Measurements from ENCODE around the gene WDR82.
A peak's percentile ranks its signal among the peaks of the same experiment; 100 is the strongest.

The WDR82 gene

DNA sequence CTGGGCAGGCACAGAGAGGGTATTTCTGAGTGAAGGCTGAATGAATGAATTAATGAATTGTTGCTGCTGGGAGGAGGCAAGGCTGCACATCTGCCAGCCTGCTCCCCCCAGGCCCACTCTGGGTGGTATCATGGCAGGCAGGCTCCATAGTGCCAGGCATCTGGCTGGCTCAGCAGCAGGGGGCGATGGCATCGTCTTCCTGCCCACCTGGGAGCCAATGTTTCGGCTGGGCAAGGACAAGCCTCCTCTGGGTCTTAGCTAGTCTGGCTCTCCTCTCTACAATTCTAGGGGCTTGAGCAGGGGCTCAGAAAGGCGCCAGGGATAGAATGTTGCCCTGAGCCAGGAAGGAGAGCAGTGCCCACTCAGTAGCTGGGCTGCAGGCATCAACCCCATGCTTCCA is 51.3 kb downstream of the WDR82 start:
- in situ Hi-C loops (cut with MboI; ENCODE audit: low pct_unique_long_range_greater_than_20kb, low sequenced_read_pairs, unreplicated experiment): no loop called here
- TF ChIP-seq, protein P1, sequence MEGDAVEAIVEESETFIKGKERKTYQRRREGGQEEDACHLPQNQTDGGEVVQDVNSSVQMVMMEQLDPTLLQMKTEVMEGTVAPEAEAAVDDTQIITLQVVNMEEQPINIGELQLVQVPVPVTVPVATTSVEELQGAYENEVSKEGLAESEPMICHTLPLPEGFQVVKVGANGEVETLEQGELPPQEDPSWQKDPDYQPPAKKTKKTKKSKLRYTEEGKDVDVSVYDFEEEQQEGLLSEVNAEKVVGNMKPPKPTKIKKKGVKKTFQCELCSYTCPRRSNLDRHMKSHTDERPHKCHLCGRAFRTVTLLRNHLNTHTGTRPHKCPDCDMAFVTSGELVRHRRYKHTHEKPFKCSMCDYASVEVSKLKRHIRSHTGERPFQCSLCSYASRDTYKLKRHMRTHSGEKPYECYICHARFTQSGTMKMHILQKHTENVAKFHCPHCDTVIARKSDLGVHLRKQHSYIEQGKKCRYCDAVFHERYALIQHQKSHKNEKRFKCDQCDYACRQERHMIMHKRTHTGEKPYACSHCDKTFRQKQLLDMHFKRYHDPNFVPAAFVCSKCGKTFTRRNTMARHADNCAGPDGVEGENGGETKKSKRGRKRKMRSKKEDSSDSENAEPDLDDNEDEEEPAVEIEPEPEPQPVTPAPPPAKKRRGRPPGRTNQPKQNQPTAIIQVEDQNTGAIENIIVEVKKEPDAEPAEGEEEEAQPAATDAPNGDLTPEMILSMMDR (IDR thresholded peaks at IDR 0.05; ENCODE audit: extremely low read depth, insufficient read depth, missing control alignments): peak; percentile 5
- DNase-seq (ENCODE audit: low spot score): no peak

DNA sequence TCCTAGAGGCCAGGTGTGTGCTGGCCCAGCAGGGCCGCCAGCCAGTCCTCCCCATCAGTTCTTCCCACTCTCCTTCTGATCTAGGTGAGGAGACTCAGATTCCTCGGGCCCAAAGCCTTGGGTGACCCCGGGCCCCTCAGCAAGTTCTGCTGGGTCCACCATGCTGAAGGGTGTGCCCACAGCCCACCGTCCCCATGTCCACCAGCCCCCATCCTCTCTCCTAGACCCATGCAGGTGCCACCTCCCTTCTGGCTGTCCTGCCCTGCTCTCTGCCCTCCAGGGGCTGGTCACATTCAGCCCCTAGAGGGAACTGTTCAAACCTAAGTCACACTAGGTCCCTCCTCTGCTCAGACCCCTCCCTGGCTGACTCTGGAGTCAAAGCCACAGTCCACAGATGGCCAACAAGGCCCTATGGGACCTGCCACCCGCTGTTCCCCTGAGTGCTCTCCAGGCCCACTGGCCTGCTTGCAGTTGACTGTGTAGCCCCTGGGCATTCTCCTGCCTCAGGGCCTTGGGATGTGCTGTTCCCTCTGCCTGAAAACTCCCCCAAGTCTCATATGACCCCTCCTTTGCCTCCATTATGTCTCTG is 52.1 kb downstream of the WDR82 start:
- DNase-seq (ENCODE audit: low spot score): no peak
- TF ChIP-seq, protein P1 (IDR thresholded peaks at IDR 0.05; ENCODE audit: extremely low read depth, insufficient read depth, missing control alignments): no peak
- in situ Hi-C loops (cut with MboI; ENCODE audit: low pct_unique_long_range_greater_than_20kb, low sequenced_read_pairs, unreplicated experiment): no loop called here

- in situ Hi-C loops (cut with MboI; ENCODE audit: low pct_unique_long_range_greater_than_20kb, low sequenced_read_pairs, unreplicated experiment): no loop called here
- peak; percentile 83 for DNase-seq (ENCODE audit: low spot score)
- TF ChIP-seq, protein P1 (IDR thresholded peaks at IDR 0.05; ENCODE audit: extremely low read depth, insufficient read depth, missing control alignments): no peak
Measured at GRCh38 chr3:52225452-52226228, 52.8 kb downstream of the WDR82 start, which contains the start of gene TLR9. Gene TLR9, minus strand, starts transcription at chr3:52225645. Its CDS starts 116 bp downstream, at chr3:52225529.

DNA sequence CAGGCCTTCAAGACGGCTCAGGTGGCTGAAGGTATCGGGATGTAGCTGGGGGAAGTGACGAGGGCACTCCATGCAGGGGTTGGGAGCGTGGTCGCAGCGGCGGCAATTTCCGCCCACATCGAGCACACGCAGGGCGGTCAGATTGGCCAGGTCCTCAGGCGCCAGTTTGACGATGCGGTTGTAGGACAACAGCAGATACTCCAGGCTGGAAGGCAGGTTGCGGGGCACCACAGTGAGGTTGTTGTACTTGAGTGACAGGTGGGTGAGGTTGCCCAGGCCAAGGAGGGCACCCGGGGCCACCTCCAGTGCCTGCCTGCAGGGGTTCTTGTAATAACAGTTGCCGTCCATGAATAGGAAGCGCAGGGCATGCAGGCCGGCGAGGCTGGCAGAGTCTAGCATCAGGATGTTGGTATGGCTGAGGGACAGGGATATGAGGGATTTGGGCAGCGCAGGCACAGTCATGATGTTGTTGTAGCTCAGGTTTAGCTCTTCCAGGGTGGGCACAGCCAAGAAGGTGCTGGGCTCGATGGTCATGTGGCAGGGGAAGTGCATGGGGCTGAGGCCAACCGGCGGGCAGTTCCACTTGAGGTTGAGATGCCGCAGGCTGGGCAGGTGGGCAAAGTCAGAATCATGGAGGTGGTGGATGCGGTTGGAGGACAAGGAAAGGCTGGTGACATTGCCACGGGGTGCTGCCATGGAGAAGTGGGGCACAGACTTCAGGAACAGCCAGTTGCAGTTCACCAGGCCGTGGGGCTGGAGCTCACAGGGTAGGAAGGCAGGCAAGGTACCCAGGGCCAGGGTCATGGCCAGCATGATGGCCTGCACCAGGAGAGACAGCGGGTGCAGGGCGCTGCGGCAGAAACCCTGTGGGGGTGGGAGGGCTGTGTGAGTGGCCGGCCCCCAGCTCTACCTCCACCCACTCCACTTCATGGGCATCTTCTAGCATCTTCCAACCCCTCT is 54.7 kb downstream of the WDR82 start:
- in situ Hi-C loops (cut with MboI; ENCODE audit: low pct_unique_long_range_greater_than_20kb, low sequenced_read_pairs, unreplicated experiment): no loop called here
- DNase-seq (ENCODE audit: low spot score): no peak
- TF ChIP-seq, protein P1 (IDR thresholded peaks at IDR 0.05; ENCODE audit: extremely low read depth, insufficient read depth, missing control alignments): no peak

GRCh38 chr3:52222319-52223221 is 55.9 kb downstream of the WDR82 start:
- TF ChIP-seq, protein P1 (IDR thresholded peaks at IDR 0.05; ENCODE audit: extremely low read depth, insufficient read depth, missing control alignments): no peak

More at GRCh38 chr3:52222319-52223221, 55.9 kb downstream of the WDR82 start:
- in situ Hi-C loops (cut with MboI; ENCODE audit: low pct_unique_long_range_greater_than_20kb, low sequenced_read_pairs, unreplicated experiment): no loop called here
- no peak for DNase-seq (ENCODE audit: low spot score)

Data from GM13977 (cell line).